ENCODE data around the gene FOSL2. TPM values are rescaled to one million over a fixed set of nuclear protein-coding genes. Genes with fewer than 3 reads are reported as not detected.

FOSL2 gene
- total RNA-seq, 1 donor from 2014 or later: 55.0 TPM

- Mint-ChIP-seq H3K4me1 (ENCODE audit: low read depth) (peaks cover 31% of the 10 kb centered on the region), H3K4me3 (no peak overlapping the region), H3K9me3 (no peaks in the 10 kb centered on the region), H3K36me3 (ENCODE audit: low read depth) (peaks cover 24% of the 10 kb centered on the region), H3K27me3 (ENCODE audit: insufficient read depth) (no peaks in the 10 kb centered on the region), H3K27ac (no peak overlapping the region)
- intact Hi-C loops (cut with micrococcal nuclease): no loop called here
- no peak for DNase-seq (ENCODE audit: low spot score)
Observed at GRCh38 chr2:28419443-28420270, 27.0 kb downstream of the FOSL2 start.

GRCh38 chr2:28420722-28421121, 28.1 kb downstream of the FOSL2 start:
- peaks cover 17% of the 10 kb centered on the region for H3K36me3 Mint-ChIP-seq (ENCODE audit: low read depth)
- H3K9me3 Mint-ChIP-seq: no peaks in the 10 kb centered on the region
- DNase-seq (ENCODE audit: low spot score): no peak
- peaks cover 42% of the 10 kb centered on the region for H3K4me1 Mint-ChIP-seq (ENCODE audit: low read depth)
- no peak overlapping the region for H3K27ac Mint-ChIP-seq
- intact Hi-C loops (cut with micrococcal nuclease): no loop called here
- H3K27me3 Mint-ChIP-seq (ENCODE audit: insufficient read depth): no peaks in the 10 kb centered on the region
- H3K4me3 Mint-ChIP-seq: no peak overlapping the region

DNA sequence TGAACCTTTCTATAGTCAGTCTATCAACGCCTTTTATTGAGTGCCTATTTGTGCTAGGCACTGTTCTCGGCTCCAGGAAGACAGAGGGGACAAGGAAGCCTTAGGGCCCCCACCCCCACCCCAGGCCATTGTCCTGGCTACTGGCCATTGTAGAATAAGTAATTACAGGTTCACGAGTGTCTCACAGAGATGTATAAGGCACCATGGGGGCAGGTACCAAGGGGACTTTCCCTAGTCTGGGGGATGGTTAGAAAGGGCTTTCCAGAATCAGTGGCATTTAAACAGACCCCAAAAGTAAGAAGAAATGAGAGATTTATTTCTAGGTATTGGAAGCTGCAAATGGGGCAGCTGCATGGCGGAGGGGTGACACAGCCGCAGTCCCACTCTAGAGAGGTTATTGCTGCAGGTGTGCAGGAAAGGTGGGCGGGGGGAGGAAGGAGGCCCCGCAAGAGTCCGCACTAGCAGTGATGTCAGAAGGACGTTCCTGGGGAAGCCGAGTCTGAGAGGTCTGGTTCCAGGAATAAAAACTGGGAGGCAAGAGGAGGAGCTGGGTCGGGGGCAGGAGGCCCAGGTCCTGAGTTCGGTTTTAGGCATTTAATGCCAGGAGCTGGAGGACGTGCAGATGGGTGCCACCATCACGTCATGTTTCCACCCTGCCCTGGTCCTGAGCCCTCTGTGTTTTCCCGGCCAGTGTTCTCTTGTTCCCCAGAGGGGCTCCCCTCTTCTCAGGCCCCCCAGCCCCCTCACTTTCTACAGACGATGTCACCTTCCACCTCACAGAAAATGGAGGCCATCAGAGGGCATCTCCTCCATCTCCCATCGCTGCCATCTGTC, 30.5 kb downstream of the FOSL2 start:
- intact Hi-C loops (cut with micrococcal nuclease): no loop called here
- Mint-ChIP-seq H3K4me1 (ENCODE audit: low read depth) (peaks cover 45% of the 10 kb centered on the region), H3K27ac (peak overlapping the region; percentile 85), H3K9me3 (no peaks in the 10 kb centered on the region), H3K36me3 (ENCODE audit: low read depth) (peaks cover 11% of the 10 kb centered on the region), H3K4me3 (peak overlapping the region; percentile 6), H3K27me3 (ENCODE audit: insufficient read depth) (no peaks in the 10 kb centered on the region)
- DNase-seq (ENCODE audit: low spot score): no peak

GRCh38 chr2:28423856-28424605, 31.4 kb downstream of the FOSL2 start:
- peaks cover 45% of the 10 kb centered on the region for H3K4me1 Mint-ChIP-seq (ENCODE audit: low read depth)
- DNase-seq (ENCODE audit: low spot score): no peak
- peak overlapping the region; percentile 34 for H3K4me3 Mint-ChIP-seq
- peak overlapping the region; percentile 85 for H3K27ac Mint-ChIP-seq
- H3K9me3 Mint-ChIP-seq: no peaks in the 10 kb centered on the region
- H3K36me3 Mint-ChIP-seq (ENCODE audit: low read depth): peaks cover 11% of the 10 kb centered on the region
- H3K27me3 Mint-ChIP-seq (ENCODE audit: insufficient read depth): no peaks in the 10 kb centered on the region
- intact Hi-C loops (cut with micrococcal nuclease): loop anchor here (1.0 to 2.0 kb wide), 4 partner anchors 10 to 41 kb away; no protein-coding TSS in a partner anchor

DNA sequence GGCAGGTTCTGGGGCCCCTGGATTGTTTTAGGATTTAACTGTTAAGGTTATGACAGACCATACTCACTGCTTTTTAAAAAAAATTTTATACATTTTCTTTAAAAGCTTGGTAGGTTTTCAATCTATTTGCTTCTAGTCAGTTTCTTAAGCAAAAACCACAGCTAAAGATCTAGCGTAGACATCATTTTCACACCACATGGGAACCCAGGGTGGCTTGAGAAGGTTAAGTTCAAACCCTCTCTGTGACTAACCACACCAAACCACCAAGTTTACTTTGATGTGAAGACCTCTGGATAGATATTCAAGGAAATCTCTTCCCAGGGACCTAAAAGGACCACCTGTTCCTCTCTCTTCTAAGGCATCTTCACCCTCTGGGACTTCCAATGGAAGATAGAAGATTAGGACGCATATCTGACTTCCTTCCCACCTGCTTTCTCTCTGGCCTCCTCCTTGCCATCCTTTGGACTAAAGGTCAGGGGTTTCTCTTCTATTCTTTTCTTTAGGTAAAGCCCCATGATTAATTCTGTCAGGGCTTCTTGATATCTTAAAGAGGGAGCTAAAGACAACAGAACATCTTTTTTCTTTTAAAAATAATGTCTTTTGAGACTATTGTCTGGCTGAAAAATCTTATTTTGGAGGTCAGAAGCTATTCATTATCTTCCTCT, 32.3 kb downstream of the FOSL2 start:
- peaks cover 11% of the 10 kb centered on the region for H3K36me3 Mint-ChIP-seq (ENCODE audit: low read depth)
- no peaks in the 10 kb centered on the region for H3K9me3 Mint-ChIP-seq
- no peak for DNase-seq (ENCODE audit: low spot score)
- no peak overlapping the region for H3K4me3 Mint-ChIP-seq
- H3K27ac Mint-ChIP-seq: peak overlapping the region; percentile 27
- no peaks in the 10 kb centered on the region for H3K27me3 Mint-ChIP-seq (ENCODE audit: insufficient read depth)
- intact Hi-C loops (cut with micrococcal nuclease): loop anchor here (1.0 to 2.0 kb wide), 4 partner anchors 9 to 40 kb away; no protein-coding TSS in a partner anchor
- peaks cover 51% of the 10 kb centered on the region for H3K4me1 Mint-ChIP-seq (ENCODE audit: low read depth)

- no peak for DNase-seq (ENCODE audit: low spot score)
- Mint-ChIP-seq H3K27ac (no peak overlapping the region), H3K4me3 (no peak overlapping the region), H3K36me3 (ENCODE audit: low read depth) (peaks cover 11% of the 10 kb centered on the region), H3K9me3 (no peaks in the 10 kb centered on the region), H3K4me1 (ENCODE audit: low read depth) (peaks cover 55% of the 10 kb centered on the region), H3K27me3 (ENCODE audit: insufficient read depth) (no peaks in the 10 kb centered on the region)
- intact Hi-C loops (cut with micrococcal nuclease): loop anchor here (2.0 kb wide), 1 partner anchor 21 kb away; no protein-coding TSS in a partner anchor
Observed at GRCh38 chr2:28425464-28425835, 32.8 kb downstream of the FOSL2 start.

DNA sequence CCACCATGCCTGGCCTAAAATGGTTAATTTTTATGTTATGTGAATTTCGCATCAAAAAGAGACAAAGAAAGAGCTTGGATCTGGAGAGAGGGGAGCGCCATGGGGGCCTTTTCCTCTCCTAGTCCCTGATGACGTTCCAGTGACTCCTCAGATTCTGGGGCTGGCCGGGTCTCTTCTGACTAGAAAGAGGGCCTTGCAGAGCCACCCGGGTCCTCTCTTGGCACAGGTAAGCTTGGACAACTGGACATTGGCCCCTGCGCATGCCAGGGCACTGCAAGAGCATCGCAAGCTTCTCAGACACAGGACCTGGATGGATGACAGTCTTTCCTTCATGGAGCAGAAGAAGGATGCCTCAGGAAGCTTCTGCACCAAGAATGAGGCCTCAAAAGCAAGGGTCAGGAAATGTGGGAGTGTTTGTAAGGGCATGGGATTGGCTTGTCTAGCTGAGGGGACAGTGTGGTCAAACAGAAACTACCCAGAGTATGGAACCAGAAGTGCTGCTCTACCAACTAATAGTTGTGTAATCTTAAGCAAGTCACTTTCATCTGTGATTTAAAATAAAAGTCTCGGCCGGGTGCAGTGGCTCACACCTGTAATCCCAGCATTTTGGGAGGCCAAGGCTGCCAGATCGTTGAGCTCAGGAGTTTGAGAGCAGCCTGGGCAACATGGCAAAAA, 35.2 kb downstream of the FOSL2 start:
- no peaks in the 10 kb centered on the region for H3K27me3 Mint-ChIP-seq (ENCODE audit: insufficient read depth)
- H3K4me1 Mint-ChIP-seq (ENCODE audit: low read depth): peaks cover 58% of the 10 kb centered on the region
- no peak for DNase-seq (ENCODE audit: low spot score)
- H3K9me3 Mint-ChIP-seq: peaks cover 2% of the 10 kb centered on the region
- H3K36me3 Mint-ChIP-seq (ENCODE audit: low read depth): peaks cover 8% of the 10 kb centered on the region
- H3K4me3 Mint-ChIP-seq: no peak overlapping the region
- intact Hi-C loops (cut with micrococcal nuclease): no loop called here
- no peak overlapping the region for H3K27ac Mint-ChIP-seq

DNA sequence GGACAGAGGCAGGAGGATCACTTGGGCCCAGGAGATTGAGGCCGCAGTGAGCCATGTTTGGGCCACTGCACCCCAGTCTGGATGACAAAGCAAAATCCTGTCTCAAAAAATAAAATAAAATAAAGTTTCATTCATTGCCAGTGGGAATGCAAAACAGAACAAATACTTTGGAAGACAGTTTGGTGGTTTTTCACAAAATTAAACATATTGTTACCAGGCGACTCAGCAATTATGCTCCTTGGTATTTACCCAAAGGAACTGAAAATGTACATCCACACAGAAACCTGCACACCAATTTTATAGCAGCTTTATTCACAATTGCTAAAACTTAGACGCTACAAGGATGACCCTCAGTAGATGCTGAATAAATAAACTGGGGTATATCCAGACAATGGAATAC, 35.8 kb downstream of the FOSL2 start:
- Mint-ChIP-seq H3K27me3 (ENCODE audit: insufficient read depth) (no peaks in the 10 kb centered on the region), H3K4me1 (ENCODE audit: low read depth) (peaks cover 53% of the 10 kb centered on the region), H3K9me3 (peaks cover 8% of the 10 kb centered on the region), H3K27ac (no peak overlapping the region), H3K36me3 (ENCODE audit: low read depth) (peaks cover 8% of the 10 kb centered on the region), H3K4me3 (no peak overlapping the region)
- no peak for DNase-seq (ENCODE audit: low spot score)
- intact Hi-C loops (cut with micrococcal nuclease): no loop called here

DNA sequence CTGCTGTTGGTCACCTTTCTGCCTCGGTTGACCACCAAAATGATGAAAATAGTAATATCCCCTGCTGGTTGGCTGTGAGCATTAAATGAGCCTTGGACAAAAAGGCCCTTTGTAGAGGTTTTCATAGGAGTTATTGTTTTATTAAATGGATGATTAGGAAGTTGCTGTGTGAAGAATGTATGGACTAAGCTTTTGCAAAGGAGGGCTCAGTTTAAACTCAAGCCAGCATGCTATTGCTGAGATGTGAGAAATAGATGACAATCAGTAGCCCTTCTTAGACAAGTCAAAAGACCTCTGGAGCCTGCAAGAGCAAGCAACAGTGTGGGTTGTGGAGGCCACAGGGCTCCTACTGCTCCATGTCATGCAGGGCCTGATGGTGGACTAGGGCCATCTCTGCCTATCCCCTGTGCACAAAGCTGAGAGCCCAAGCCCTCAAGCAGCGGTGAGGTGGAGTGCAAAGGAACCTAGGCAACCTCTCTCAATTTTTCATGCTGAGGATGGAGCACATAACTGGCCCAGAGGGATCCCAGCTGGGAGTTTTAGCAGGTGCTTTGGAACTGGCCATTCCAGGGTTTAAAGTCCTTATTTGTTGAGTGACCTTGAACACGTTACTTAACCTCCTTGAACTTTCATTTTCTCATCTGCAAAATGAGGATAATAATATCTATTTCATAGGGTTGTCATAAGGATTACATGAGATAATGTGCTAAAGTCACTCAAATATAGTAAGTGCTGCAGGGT, 37.1 kb downstream of the FOSL2 start:
- H3K36me3 Mint-ChIP-seq (ENCODE audit: low read depth): peaks cover 3% of the 10 kb centered on the region
- H3K4me1 Mint-ChIP-seq (ENCODE audit: low read depth): peaks cover 52% of the 10 kb centered on the region
- peaks cover 2% of the 10 kb centered on the region for H3K27me3 Mint-ChIP-seq (ENCODE audit: insufficient read depth)
- DNase-seq (ENCODE audit: low spot score): no peak
- intact Hi-C loops (cut with micrococcal nuclease): no loop called here
- H3K9me3 Mint-ChIP-seq: peaks cover 14% of the 10 kb centered on the region
- no peak overlapping the region for H3K4me3 Mint-ChIP-seq
- no peak overlapping the region for H3K27ac Mint-ChIP-seq

DNA sequence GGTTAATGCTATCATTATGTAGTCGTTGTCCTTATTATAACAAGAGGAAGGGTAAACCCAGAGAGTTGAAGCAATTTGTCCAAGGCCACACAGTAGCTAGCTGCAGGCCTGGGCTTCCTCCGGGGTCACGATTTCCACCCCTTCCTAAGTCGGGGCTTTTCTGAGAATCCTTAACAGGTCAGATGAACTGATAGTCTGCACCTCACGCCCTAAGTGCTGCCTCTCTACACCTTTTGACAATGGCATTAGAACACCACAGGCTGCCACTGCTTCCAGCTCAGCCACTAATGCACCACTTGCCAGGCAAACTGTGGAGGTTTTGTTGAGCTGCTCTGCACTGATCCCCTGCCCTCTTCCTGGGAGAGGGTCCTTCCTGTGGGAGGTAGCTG, 37.7 kb downstream of the FOSL2 start:
- Mint-ChIP-seq H3K27ac (no peak overlapping the region), H3K9me3 (peaks cover 14% of the 10 kb centered on the region), H3K36me3 (ENCODE audit: low read depth) (peaks cover 3% of the 10 kb centered on the region), H3K4me1 (ENCODE audit: low read depth) (peaks cover 52% of the 10 kb centered on the region), H3K4me3 (no peak overlapping the region), H3K27me3 (ENCODE audit: insufficient read depth) (peaks cover 2% of the 10 kb centered on the region)
- DNase-seq (ENCODE audit: low spot score): no peak
- intact Hi-C loops (cut with micrococcal nuclease): no loop called here

- H3K4me3 Mint-ChIP-seq: no peak overlapping the region
- no peak for DNase-seq (ENCODE audit: low spot score)
Observed at GRCh38 chr2:28430788-28431418, 38.2 kb downstream of the FOSL2 start.

More at GRCh38 chr2:28430788-28431418, 38.2 kb downstream of the FOSL2 start:
- H3K36me3 Mint-ChIP-seq (ENCODE audit: low read depth): peaks cover 3% of the 10 kb centered on the region
- peak overlapping the region; percentile 7 for H3K27ac Mint-ChIP-seq
- peaks cover 2% of the 10 kb centered on the region for H3K27me3 Mint-ChIP-seq (ENCODE audit: insufficient read depth)
- peaks cover 14% of the 10 kb centered on the region for H3K9me3 Mint-ChIP-seq
- intact Hi-C loops (cut with micrococcal nuclease): no loop called here
- peaks cover 50% of the 10 kb centered on the region for H3K4me1 Mint-ChIP-seq (ENCODE audit: low read depth)

All from activated T-helper 1 cell treated with anti-CD3 and anti-CD28 coated beads, Interleukin-12 subunit alpha, Interleukin-12 subunit beta, Interleukin-2, Interleukin-4 antibody, amounts not matched to agents 30 ng/mL and 10 ng/mL and 1 ng/mL, durations not matched to agents 14 hours and 24 hours and 36 hours (primary cell).